Measurements from ENCODE around the gene OCLN.
"Not testable (repeated sequence)": the region's sequence is repeated elsewhere in the genome, so short reads cannot be mapped to it uniquely, and the experiment has no call there.

Gene OCLN, protein sequence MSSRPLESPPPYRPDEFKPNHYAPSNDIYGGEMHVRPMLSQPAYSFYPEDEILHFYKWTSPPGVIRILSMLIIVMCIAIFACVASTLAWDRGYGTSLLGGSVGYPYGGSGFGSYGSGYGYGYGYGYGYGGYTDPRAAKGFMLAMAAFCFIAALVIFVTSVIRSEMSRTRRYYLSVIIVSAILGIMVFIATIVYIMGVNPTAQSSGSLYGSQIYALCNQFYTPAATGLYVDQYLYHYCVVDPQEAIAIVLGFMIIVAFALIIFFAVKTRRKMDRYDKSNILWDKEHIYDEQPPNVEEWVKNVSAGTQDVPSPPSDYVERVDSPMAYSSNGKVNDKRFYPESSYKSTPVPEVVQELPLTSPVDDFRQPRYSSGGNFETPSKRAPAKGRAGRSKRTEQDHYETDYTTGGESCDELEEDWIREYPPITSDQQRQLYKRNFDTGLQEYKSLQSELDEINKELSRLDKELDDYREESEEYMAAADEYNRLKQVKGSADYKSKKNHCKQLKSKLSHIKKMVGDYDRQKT

DNA sequence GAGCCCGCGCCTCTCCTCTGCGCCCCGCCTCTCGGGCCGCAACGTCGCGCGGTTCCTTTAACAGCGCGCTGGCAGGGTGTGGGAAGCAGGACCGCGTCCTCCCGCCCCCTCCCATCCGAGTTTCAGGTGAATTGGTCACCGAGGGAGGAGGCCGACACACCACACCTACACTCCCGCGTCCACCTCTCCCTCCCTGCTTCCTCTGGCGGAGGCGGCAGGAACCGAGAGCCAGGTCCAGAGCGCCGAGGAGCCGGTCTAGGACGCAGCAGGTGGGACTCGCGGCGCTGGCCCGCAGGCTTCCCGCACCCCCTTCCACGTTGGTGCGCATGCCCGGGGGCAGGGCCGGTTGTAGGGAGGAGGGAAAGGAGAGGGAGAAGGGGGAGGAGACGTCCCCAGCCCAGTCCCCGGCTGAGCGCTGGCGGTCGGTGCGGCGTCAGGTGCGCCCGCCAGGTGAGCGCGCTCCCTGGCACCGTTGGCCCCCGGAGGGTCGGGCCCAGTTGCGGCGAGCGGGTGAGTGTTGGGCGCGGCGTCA, at the start of gene OCLN:
OCLN (plus strand) TSS at position 400 of the 532 bp plus-strand sequence. CDS start 11,455 bp downstream, outside the sequence.
- DNase-seq (ENCODE audit: low read depth in 2 of 2), result peak in 1 of 2 donors; percentile 8

DNA sequence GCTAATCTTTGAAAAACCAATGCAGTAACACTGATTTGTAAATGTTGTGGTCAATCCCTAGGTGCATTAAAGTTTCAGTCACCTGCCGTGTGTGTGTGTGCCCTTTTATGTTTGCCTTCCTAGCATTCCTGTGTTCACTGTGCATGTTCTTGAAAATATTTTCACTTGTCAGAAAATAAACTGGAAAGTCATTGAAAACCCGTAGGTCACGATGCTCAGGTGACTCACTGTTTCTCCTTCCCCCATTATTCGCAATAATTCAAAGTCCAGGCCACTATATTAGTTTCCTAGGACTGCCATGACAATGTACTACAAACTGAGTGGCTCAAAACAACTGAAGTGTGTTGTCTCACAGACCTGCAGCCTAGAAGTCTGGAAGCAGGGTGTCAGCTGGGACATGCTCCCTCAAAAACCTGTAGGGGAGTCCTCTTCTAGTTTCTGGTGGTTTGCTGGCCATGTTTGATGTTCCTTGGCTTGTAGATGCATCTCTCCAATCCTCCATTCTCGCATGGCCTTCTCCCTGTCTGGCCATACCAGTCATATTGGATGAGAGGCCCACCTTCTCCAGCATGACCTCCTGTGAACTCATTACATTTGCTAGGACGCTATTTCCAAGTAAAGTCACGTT, 48.3 kb upstream of the OCLN start:
- no peak for DNase-seq (ENCODE audit: low read depth in 2 of 2)

DNA sequence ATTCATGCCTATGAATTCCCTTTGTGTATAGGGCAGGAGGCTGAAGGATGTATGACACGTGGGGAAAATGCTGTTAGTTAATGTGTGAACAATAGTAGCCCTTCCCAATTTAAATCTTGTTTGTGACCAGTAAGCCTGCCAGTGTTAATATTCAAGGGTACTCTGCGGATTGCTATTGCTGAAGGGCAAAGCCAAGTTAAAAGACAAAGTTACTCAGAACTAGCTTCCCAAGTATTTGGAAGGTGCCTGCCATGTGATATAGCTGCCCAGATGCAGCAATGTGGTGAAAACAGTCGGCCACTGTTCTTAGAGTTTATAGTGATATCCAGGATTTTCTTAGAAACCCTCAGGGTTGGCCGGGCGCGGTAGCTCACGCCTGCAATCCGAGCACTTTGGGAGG, 43.1 kb upstream of the OCLN start:
- no peak for DNase-seq (ENCODE audit: low read depth in 2 of 2)

DNA sequence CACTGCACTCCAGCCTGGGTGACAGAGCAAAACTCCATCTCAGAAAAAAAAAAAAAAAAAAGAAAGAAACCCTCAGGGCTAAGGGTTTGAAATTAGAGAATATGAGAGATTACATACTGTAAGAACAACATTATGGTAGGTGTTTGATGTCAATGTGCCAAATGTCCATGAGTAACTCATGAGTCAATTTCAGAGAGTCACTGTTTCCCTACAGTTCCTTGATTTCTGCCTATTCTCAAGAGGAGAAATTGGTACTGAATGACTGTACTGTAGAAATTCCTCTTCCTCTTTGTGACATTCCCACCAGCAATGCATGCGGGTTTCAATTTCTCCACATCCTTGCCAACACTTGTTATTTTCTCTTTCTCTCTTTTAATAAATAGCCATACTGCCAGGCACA, 42.5 kb upstream of the OCLN start:
- no peak for DNase-seq (ENCODE audit: low read depth in 2 of 2)

- not testable (repeated sequence) for DNase-seq (ENCODE audit: low read depth in 2 of 2)
Observed at GRCh38 chr5:69450527-69450926, 42.1 kb upstream of the OCLN start.

GRCh38 chr5:69451941-69452647, 40.5 kb upstream of the OCLN start:
- no peak for DNase-seq (ENCODE audit: low read depth in 2 of 2)

GRCh38 chr5:69453487-69453886, 39.1 kb upstream of the OCLN start:
- not testable (repeated sequence) for DNase-seq (ENCODE audit: low read depth in 2 of 2)

GRCh38 chr5:69454460-69455249, 37.9 kb upstream of the OCLN start:
- no peak for DNase-seq (ENCODE audit: low read depth in 2 of 2)

DNA sequence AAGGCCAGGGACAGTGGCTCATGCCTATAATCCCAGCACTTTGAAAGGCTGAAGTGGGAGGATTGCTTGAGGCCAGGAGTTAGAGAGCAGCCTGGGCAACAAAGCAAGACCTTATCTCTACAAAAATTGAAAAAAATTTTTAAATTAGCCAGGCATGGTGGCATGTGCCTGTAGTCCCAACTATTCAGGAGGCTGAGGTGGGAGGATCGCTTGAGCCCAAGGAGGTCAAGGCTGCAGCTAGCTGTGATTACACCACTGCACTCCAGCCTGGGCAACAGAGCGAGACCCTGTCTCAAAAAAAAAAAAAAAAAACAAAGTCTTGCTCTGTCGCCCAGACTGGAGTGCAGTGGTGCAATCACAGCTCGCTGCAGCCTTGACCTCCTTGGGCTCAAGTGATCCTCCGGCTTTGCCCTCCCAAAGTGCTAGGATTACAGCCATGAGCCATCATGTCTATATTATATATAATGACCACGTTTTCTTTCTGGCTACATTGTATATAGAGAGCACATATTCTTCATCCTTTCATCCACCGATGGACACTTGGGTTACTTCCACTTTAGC, 37.1 kb upstream of the OCLN start:
- not testable (repeated sequence) for DNase-seq (ENCODE audit: low read depth in 2 of 2)

GRCh38 chr5:69462170-69462569, 30.4 kb upstream of the OCLN start:
- DNase-seq (ENCODE audit: low read depth in 2 of 2), result no peak

DNA sequence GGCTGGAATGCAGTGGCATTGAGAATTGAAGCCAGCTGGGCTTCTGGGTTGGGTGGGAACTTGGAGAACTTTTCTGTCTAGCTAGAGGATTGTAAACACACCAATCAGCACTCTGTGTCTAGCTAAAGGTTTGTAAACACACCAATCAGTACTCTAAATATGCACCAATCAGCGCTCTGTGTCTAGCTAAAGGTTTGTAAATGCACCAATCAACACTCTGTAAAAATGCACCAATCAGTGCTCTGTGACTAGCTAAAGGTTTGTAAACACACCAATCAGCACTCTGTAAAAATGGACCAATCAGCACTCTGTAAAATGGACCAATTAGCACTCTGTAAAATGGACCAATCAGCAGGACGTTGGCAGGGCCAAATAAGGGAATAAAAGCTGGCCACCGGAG, 26.2 kb upstream of the OCLN start:
- DNase-seq (ENCODE audit: low read depth in 2 of 2), result not testable (repeated sequence)

DNA sequence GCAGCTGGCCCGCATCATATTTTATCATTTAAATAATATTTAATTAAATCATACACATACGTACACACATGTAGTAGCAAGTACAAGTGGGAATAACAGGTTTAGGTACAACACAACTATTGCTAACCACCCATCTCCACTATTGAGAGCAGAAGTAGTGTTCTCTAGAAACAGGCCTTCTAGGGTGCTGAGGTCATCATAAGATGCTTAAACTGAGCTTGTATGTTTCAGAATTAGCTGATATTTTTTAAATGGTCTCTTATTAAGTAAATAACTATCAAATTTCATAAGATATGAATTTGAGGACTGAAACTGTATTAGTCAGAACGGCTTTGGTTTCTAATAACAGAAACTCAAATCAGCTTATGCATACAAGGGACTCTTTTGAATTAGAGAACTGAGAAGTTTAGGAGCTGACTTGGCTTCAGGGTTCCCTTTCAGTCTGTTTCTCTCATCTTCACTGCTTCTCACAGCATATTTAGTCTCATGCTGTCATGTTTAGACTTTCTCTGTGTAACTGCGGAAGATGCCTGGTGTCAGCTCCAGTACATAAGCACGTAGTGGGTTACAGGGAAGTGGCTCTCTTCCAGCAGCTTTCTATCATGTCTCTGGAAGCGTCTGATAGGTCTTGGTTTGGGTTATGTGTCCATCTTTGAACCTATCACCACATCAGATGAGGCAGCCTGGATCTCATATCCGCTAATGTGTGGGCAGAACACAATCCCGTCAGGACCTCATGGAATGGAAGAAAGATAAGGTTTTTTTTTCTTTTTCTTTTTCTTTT, 25.0 kb upstream of the OCLN start:
- no peak for DNase-seq (ENCODE audit: low read depth in 2 of 2)

DNA sequence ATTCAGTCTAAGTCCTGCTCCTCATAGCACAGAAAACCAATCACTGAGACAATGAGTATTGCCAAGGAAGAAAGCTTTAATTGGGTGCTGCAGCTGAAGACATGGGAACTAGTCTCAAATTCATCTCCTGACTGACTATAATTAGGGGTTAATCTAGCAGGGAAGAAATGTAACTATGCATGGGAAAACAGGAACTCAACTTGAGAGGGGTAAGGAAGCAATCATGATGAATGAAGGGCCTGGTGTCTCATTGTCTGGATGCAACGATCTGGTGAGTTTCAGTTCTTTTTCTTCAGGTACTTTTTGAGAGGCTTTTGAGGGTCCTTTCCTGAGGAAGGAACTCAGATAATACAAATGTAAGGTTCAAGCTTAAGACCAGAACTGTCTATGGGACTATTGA, 24.0 kb upstream of the OCLN start:
- DNase-seq (ENCODE audit: low read depth in 2 of 2), result no peak

GRCh38 chr5:69471516-69471915, 21.1 kb upstream of the OCLN start:
- not testable (repeated sequence) for DNase-seq (ENCODE audit: low read depth in 2 of 2)

DNA sequence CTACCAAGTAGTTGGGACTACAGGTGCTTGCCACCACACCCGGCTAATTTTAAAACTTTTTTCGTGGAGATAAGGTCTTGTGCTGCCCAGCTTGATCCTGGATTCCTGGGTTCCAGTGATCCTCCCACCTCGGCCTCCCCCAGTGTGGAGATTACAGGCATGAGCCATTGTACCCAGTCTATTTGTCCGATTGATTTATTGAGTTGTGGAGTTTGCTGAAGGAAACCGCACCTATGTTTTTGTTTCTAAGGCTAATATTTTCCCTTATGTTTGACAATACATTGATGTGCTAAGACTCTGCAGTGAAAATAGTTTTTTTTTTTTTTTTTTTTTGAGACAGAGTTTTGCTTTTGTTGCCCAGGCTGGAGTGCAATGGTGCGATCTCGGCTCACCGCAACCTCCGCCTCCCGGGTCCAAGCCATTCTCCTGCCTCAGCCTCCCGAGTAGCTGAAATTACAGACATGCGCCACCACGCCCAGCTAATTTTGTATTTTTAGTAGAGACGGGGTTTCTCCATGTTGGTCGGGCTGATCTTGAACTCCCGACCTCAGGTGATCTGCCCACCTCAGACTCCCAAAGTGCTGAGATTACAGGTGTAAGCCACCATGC, 20.0 kb upstream of the OCLN start:
- not testable (repeated sequence) for DNase-seq (ENCODE audit: low read depth in 2 of 2)

DNA sequence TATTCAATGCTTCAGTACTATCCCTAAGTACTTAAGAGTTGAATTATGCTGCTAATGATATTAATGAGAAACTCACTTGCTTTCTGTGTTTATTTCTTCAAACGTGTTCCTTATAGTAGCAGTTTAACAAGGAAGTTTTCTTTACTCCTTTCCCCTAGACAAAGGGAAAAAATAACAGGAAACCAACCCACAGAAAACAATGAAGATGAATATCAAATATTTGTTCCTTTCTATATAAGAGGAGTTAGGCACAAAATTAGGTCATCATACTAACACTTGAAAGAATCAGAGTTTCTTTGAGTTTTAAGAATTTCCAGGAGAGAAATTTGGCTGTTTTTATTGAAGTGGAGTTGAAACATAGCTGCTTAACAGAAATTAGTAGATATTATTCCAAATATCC, 15.4 kb upstream of the OCLN start:
- DNase-seq (ENCODE audit: low read depth in 2 of 2), result no peak

DNA sequence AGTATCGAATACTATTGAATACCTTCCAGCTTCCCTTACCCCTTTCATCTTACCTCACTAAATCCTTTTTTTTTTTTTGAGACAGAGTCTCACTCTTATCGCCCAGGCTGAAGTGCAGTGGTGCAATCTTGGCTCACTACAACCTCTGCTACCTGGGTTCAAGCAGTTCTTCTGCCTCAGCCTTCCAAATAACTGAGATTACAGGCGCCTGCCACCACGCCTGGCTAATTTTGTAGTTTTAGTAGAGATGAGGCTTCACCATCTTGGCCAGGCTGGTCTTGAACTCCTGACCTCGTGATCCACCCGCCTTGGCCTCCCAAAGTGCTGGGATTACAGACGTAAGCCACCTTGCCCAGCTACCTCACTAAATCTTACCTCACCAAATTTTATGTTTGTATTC, 14.3 kb upstream of the OCLN start:
- not testable (repeated sequence) for DNase-seq (ENCODE audit: low read depth in 2 of 2)

DNA sequence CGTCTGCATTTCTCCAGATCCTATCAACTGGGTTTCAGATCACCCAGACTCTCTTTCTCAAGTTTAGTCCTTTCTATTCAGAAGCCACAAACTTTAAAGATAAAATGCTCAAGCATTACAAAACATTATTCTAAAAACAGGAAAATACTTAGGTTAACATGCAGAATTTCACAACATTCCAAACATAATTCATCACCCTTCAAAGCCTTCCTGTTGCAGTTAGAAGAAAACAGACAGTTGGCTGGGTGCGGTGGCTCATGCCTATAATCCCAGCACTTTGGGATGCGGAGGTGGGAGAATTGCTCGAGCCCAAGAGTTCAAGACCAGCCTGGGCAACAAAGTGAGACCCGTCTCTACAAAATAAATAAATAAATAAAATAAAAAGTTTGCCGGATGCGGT, 7.7 kb upstream of the OCLN start:
- DNase-seq (ENCODE audit: low read depth in 2 of 2), result no peak

DNA sequence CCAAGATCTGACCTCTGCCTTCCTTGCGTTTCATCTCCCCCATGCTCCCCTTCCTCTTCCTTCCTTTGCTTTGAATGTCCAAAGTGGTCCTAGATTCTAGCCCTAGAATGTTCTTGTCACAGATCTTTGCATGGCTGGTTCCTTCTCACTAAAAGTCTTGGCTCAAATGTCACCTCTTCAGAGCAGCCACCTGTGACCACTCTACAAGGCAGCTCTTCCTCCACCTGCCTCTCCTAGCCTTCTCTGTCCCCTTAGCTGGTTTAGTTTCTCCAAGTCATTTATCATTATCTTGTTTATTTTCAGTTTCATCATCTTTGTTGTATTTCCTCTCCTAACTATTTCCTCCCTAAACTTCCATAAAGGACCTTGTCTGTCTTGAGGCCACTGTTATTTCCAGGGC, 7.1 kb upstream of the OCLN start:
- no peak for DNase-seq (ENCODE audit: low read depth in 2 of 2)

GRCh38 chr5:69489246-69489645, 3.3 kb upstream of the OCLN start:
- DNase-seq (ENCODE audit: low read depth in 2 of 2), result no peak

Measured in stimulated activated CD4-positive, alpha-beta T cell treated with anti-CD3 and anti-CD28 coated beads, Interleukin-4, amount 100 ng/mL, for 48 hours (primary cell).